GM11168 (cell line): ENCODE measurements around the gene NLRC3.

Experiments used
- in situ Hi-C: fragments of 300-500 bp; cut with MboI; formaldehyde crosslinking; loops from one replicate; pipeline ENCODE4 v1.12.0; 2022; ENCODE audit warnings: low sequenced_read_pairs; ENCODE audit not compliant: unreplicated experiment

The NLRC3 gene

DNA sequence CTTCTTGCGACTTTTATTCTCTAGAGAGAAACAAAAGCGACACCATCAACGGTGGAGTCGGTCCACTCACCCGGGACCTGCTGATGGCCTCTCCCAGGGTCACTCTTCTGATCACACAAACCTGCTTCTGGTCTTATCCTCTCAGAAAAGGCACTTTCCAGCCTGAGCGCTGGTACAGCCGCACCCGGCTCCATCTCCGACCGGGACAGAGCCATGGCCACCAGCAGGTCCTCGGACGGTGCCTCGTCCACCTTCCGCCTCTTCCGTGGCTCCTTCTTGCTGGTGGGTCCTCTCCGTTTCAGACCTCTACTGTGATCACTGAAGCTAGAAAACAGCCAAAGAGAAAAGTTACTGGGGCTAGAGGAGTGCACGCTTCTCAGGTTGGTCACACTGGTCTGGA is 20.5 kb upstream of the NLRC3 start:
- in situ Hi-C loops: no loop called here

- in situ Hi-C loops: no loop called here
Measured at GRCh38 chr16:3597226-3597625, 20.0 kb upstream of the NLRC3 start.

DNA sequence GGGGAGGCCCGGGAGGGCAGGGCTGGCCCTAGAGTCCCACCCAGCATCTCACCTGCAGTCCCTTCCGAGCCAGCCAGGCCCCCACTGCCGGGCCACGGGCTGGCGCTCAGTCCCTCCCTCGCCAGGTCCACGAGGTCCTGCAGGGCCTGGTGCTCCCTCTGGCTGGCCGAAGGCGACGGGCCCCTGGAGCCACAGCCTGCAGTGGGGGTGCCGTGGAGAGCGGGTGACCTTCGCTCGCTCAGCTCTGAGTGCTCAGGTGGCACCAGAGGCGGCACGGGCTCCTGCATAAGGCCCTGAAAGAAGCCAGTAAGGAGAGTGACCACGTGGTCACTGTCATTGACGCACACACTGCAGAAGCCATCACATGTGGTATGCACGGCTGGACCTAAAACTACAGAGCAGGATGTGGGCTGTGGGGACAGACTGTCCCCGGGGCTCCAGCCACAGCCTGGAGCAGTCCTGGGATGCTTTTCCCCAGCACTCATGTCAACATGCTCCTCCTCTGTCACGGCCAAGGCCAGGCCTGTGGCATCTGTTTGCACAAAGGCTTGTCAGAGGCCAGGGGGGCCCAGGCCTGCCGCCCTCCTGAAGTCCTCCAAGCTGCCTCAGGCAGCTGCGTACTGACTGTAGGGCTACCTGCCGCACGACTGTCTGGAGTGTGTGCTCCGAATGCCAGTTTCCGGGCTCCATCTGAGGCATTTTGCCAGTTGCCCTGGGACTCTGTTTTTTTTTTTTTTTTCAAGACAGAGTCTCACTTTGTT is 19.1 kb upstream of the NLRC3 start:
- in situ Hi-C loops: no loop called here

- in situ Hi-C loops: no loop called here
Measured at GRCh38 chr16:3595521-3596021, 18.4 kb upstream of the NLRC3 start.

GRCh38 chr16:3595110-3595486 is 17.9 kb upstream of the NLRC3 start:
- in situ Hi-C loops: no loop called here

DNA sequence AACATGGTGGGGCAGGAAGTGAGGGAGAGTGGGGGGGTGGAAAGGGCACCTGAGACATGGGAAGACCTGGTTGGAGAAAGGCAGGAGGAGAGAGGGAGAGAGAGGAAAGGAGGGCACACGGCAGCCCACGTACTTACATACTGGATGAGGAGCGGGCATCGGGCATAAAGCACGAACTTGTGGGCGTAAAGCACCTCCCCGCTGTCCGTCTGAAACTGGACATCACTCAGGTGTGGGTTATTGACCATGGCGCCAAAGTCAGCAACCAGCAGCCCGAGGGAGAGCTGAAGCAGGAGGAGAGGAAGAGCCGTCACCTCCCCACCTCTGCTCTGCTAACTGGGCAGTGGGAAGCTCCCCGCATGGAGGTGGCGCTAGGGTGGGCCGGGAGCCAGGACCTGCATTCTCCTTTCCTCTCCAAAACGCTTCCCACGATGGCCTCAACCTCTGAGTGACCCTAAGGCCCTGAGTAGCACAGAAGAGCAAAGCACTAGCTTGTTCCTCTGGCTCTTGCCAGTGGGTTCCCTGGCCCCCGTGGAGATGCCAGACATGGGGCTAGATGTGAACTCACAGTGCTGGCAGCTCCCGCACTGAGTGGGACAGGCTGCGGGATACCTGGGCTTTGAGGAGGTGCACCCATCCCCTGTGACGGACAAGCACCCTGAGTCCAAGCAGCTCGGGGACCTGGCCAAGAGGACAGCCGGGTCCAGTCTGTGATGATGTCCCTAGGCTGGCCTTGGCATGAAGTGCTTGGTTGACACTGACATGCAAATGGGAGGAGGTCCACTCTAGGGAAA is 17.3 kb upstream of the NLRC3 start:
- in situ Hi-C loops: no loop called here

DNA sequence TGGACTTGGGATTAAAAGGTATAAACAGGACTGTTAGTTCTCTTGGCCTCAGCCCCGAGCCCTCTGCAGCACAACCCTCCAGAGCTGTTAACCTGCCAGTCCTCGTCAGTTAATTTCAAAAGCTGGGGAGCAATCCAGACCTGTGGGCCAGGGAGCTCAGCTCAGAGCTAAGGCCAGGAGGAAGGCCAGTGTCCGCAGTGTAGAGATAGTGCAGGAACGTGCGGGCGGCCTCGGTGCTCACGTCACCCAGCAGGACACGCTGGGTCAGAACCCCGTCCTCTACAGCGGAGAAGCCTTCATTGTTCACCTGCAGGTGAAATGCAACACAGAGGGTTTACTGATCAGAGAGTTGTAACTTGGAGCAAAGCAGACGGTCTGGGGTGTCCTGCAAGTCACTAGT is 15.4 kb upstream of the NLRC3 start:
- in situ Hi-C loops: no loop called here

- in situ Hi-C loops: no loop called here
Measured at GRCh38 chr16:3591991-3592390, 14.8 kb upstream of the NLRC3 start.

DNA sequence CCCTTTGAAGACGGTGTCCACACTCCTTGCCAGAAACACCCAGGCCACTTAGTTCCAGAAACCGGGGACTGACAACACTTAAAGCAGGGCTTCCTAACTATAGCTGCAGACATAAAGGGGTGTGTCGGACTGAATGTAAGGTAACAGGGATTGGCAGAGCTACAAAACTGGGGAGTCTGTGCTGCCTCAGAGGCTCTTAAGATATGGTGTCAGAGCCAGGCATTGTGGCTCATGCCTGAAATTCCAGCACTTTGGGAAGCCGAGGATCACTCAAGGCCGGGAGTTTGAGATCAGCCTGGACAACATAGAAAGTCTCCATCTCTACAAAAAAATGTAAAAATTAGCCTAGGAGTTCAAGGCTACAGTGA is 14.2 kb upstream of the NLRC3 start:
- in situ Hi-C loops: no loop called here

GRCh38 chr16:3590736-3591435 is 13.7 kb upstream of the NLRC3 start:
- in situ Hi-C loops: no loop called here

GRCh38 chr16:3589991-3590701 is 12.9 kb upstream of the NLRC3 start:
- in situ Hi-C loops: no loop called here

DNA sequence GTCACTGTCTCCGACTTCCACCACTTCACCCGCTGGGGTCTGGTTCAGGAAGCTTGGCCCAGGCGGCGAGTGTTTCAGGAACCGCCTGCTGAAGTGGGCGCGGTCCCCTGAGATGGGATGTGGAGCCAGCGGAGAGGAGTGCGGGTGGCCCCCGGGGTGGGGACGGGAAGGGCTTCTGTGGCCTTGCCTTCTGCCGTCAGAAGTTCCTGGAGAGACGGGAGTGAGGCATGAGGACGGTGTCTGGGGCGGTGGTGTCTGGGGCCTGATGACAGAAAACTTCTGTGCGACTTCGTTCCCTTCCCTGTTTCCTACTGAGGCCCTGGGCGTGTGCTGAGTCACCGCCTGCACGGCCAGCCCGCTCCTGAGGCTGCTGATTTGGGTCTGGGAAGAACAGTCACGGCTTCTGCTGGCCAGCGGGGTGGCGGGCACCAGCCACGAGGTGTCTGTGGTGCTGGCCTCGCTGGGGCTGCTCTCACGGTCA is 12.3 kb upstream of the NLRC3 start:
- in situ Hi-C loops: no loop called here

DNA sequence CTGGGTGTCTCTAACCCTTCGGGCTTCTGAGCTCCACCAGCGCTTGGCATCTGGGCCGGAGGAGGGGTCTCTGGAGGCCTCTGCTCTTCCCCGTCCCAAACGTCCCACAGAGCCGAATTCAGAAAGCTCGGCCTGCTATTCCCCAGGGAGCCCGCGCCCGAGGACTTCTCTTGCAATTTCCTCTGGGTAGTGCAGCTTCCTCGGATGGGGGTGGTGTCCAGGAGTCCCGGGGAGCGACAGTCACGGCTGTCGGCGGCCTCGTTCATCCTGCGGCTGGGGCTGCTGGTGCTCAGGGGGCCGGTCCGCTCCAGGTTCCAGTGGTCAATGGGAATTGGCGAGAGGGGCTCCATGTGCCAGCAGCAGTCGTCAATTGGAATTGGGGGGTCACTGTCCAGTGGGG is 11.8 kb upstream of the NLRC3 start:
- in situ Hi-C loops: no loop called here

DNA sequence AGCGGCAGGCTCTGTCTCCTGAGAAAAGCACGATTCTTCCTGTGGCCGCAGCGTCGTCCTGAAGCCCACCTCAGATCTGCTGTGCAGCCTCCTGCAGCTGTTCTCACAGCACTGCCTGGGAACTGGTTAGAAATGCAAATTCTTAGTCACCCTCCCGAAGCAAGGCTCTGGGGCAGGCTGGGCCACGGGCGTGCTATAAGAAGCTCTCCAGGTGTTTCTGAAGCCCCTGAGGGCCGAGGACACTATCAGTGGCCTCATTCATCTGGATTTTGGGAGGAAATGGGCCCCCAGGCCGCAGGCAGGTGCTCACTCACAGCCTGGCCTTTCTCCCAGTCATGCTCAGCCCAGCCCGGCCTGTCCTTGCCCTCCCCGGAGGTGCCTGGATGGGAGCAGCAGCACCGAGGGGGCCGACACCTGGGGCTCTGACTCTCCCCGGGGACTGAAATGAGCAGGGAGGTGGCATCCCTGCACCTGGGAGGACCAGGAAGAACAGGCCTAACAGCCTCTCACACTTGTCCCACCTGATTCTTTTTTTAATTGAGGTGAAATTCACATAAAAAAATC is 10.4 kb upstream of the NLRC3 start:
- in situ Hi-C loops: no loop called here

DNA sequence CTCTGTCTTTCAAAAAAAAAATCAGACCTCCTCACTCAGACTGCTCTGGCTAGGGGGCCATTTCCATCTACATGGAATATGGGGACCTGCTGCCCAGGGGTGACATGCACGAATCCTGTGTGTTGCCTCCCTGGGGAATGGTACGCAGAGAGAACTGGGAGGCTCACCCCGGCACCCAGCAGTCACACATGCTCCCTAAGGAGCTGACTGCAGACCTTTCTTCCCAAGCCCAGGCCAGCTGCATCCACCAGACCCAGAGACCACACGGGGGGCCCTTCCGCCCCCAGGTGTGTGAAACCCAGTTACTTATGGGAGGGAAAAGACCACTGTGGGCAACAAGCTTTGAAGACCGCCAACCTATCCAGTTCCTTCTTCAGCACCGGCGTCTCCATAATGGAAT is 7.2 kb upstream of the NLRC3 start:
- in situ Hi-C loops: no loop called here

DNA sequence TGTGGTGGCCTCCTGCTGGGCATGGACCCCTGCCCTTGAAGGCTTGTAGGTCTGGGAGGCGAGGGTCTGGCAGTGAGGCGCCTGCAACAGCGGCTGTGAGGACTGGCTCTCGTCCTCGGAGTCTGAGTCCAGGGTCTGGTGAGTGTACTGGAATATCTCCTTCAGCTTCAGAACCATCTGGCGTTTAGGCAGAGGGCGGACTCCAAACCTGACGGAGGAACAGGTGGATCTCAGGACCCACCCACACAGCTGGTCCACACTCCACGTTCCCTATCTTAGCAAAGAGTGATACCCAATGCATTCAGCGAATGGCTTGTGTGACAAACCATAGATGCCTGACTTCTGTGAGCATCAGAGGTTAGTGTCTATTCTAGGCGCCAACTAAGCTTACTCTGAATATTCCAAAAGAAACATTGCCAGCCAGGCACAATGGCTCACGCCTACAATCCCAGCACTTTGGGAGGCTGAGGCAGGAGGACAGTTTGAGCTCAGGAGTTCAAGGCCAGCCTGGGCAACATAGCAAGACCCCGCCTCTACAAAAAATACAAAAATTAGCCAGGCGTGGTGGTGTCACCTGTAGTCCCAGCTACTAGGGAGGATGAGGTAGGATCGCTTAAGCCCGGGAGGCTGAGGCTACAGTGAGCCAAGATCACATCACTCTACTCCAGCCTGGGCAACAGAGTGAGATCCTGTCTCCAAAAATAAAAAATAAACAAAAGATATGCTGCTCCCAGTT is 6.3 kb upstream of the NLRC3 start:
- in situ Hi-C loops: no loop called here

DNA sequence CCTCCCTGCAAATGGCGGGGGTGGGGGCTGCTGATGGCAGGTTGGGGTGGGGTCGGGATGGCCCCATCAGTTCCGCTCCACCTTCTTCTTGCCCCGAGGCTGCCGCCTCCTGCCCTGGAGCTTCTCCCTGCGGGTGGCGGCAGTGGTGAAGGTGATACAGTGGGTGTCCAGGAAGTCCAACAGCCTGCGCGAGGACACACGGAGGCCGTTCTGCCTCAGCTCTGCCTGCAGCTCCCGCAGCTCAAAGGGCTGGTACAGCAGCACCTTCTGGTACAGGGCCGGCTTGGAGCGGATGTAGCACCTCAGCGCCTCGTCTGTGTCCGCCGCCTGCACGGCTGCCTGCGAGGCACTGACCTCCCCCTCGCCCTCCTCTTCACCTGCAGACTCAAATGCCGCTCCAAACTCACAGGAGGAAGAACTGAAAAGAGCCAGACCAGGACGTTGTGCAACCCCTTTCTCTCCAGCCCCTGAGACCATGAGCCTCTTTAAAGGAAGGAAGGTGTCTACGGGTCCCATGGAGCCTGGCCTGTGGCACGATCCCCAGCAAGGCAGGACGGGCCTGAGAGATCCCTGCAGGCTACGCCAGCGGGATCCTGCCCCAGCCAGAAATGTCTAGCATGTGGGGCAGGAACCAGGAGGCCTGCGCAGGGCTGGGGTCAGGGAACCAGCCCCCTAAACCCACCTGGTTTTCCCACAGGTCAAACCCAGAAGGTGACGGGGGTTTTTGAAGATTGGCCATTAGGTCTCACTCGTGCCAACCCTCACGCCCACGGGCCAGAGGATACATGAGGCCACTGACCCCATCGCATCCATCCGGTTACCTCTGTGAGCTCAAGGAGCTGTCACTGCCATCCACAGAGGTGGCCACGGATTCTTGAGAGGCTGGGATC is 5.3 kb upstream of the NLRC3 start:
- in situ Hi-C loops: no loop called here

DNA sequence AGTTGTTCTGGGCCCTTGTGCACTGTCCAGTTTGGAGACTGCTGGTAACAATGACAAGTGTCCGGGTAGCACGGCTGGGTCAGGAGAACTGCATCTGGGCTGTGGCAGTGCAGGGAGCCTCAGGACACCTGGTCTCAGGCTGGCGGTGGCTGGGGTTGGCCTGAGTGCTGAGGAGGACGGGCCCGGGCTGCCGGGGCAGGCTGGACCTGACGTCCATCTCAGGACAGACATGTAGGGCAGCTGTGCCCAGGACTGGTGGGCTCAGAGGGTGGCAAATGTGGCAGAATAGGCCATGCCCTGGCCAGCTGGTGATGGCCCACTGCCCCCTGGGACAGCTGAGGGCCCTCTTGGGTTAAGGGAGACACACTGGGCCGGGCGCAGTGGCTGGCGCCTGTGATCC is 4.2 kb upstream of the NLRC3 start:
- in situ Hi-C loops: no loop called here
